K562 (cell line): ENCODE measurements around the gene SPINK4. TPM values are rescaled to one million over a fixed set of nuclear protein-coding genes. Genes with fewer than 3 reads are reported as not detected.

Experiments
- ATAC-seq: fragments of 200-7000 bp; cut with Tn5 transposase; 3 replicates; pipeline ENCODE4 v1.9.1; 2020; ENCODE audit warnings: moderate library complexity
- BruUV-seq: library from RNA; stranded (reverse); fragments of 400-500 nt; replicated peaks from 2 replicates; lab custom pipeline; 2021; lab: Mats Ljungman, UMichigan
- CTCF ChIA-PET: fragments of 300-600 bp; formaldehyde crosslinking; extraction: SDS; loops from one replicate; lab custom pipeline; 2021; ENCODE audit warnings: low intra/inter-chr PET ratio; lab: Yijun Ruan, JAX
- POLR2A ChIA-PET: fragments of 300-600, 350-650 bp; sonication (Branson Sonifier 250); formaldehyde crosslinking; extraction: SDS; loops from one replicate; lab custom pipeline; 2021; ENCODE audit warnings: antibody characterized with exemption, inconsistent platforms; lab: Yijun Ruan, JAX
- DNase-seq, 4 experiments: peaks; one replicate each; pipeline versions ENCODE4 v3.0.0 to v3.0.0-alpha.2; 2011 to 2018; ENCODE audit warnings: low spot score in 3 of 4, mixed read lengths in 3 of 4; ENCODE audit errors: extremely low read depth in 1 of 4
- FAIRE-seq: peaks from 2 replicates; lab custom pipeline; 2011; peaks lifted over from hg19 to GRCh38; lab: Jason Lieb, UNC
- H2AFZ ChIP-seq: 2 replicates; pipeline ENCODE4 v1.6.0; 2011; ENCODE audit warnings: low read depth, low read length, control low read depth, inconsistent platforms
- H3K27ac ChIP-seq: fragments of 200-600 bp; 3 replicates; pipeline ENCODE4 v1.8.0; 2011; ENCODE audit warnings: low read depth, mild to moderate bottlenecking, control low read depth, inconsistent platforms, low read length, moderate library complexity, mixed read lengths; ENCODE audit errors: extremely low read depth
- H3K27me3 ChIP-seq, 2 experiments: fragments of 300-600 bp in 1 of 2; 2 replicates in 1 of 2; 3 replicates in 1 of 2; pipeline versions ENCODE4 v1.6.0 to v1.8.0; 2011; ENCODE audit warnings: inconsistent platforms in 2 of 2, low read length in 2 of 2, mild to moderate bottlenecking in 1 of 2, mixed read lengths in 1 of 2, moderate library complexity in 1 of 2; ENCODE audit not compliant: control insufficient read depth in 2 of 2, insufficient read depth in 2 of 2
- H3K36me3 ChIP-seq: fragments of 300-600 bp; 3 replicates; pipeline ENCODE4 v1.8.0; 2011; ENCODE audit warnings: mild to moderate bottlenecking, low read length, inconsistent platforms; ENCODE audit not compliant: control insufficient read depth, insufficient read depth
- H3K4me1 ChIP-seq, 2 experiments: fragments of 200-600 bp in 1 of 2; replicated peaks in 1 of 2; 2 replicates in 1 of 2; 3 replicates in 1 of 2; pipeline versions ENCODE4 v1.5.1 to v1.8.0; 2011; ENCODE audit warnings: inconsistent platforms in 2 of 2, low read length in 2 of 2, mild to moderate bottlenecking in 1 of 2, mixed read lengths in 1 of 2, moderate library complexity in 1 of 2; ENCODE audit not compliant: control insufficient read depth in 2 of 2, insufficient read depth in 2 of 2
- H3K4me2 ChIP-seq: 2 replicates; pipeline ENCODE4 v1.6.1; 2011; ENCODE audit warnings: low read length, control low read depth, inconsistent platforms, mixed read lengths; ENCODE audit not compliant: insufficient read depth
- H3K4me3 ChIP-seq: fragments of 200-600 bp; sonication (generic), shearing (Covaris generic); 2 replicates; pipeline ENCODE4 v1.5.1; 2016; ENCODE audit warnings: control low read depth, inconsistent platforms
- H3K79me2 ChIP-seq: fragments of 200-600 bp; 3 replicates; pipeline ENCODE4 v1.8.0; 2011; ENCODE audit warnings: low read length, inconsistent platforms; ENCODE audit not compliant: control insufficient read depth, insufficient read depth
- H3K9ac ChIP-seq, 2 experiments: 2 replicates each; pipeline versions ENCODE4 v1.6.0 to v1.6.1; 2011; ENCODE audit warnings: low read depth in 2 of 2, low read length in 2 of 2, control low read depth in 1 of 2, inconsistent platforms in 1 of 2, mild to moderate bottlenecking in 1 of 2, mixed read lengths in 1 of 2; ENCODE audit not compliant: insufficient read depth in 1 of 2
- H3K9me1 ChIP-seq: one replicate; pipeline ENCODE4 v1.6.0; 2011; ENCODE audit warnings: inconsistent platforms, mild to moderate bottlenecking, low read length, moderate library complexity; ENCODE audit not compliant: control insufficient read depth, insufficient read depth
- H3K9me3 ChIP-seq: replicated peaks from 2 replicates; pipeline ENCODE4 v1.5.1; 2011; ENCODE audit warnings: low read depth, low read length, inconsistent platforms; ENCODE audit not compliant: control insufficient read depth, insufficient read depth
- H4K20me1 ChIP-seq: replicated peaks from 2 replicates; pipeline ENCODE4 v1.6.1; 2011; ENCODE audit warnings: low read length, inconsistent platforms, mixed read lengths; ENCODE audit not compliant: control insufficient read depth, insufficient read depth
- CHAMP1 ChIP-seq: fragments of 450-650 bp; IDR thresholded peaks from 2 replicates; pipeline ENCODE4 v1.6.1; 2016; ENCODE audit warnings: mild to moderate bottlenecking
- E2F6 ChIP-seq, 2 experiments: IDR thresholded peaks; 2 replicates each; pipeline ENCODE4 v1.6.1; 2011; ENCODE audit warnings: borderline replicate concordance in 1 of 2, control low read depth in 1 of 2, low read depth in 1 of 2, low read length in 1 of 2, mild to moderate bottlenecking in 1 of 2, mixed read lengths in 1 of 2, moderate library complexity in 1 of 2; ENCODE audit not compliant: insufficient read depth in 1 of 2, insufficient read length in 1 of 2, poor library complexity in 1 of 2, severe bottlenecking in 1 of 2; ENCODE audit errors: extremely low read depth in 1 of 2
- MBD2 ChIP-seq: sonication (generic); IDR thresholded peaks from 2 replicates; pipeline ENCODE4 v1.6.1; 2016; ENCODE audit warnings: low read depth, borderline replicate concordance
- MYBL2 ChIP-seq, 2 experiments: fragments of 450-650 bp in 1 of 2; sonication (generic) in 1 of 2; formaldehyde crosslinking in 1 of 2; IDR thresholded peaks; 2 replicates each; pipeline versions ENCODE4 v1.6.1 to v1.8.1; 2017 to 2022; ENCODE audit warnings: borderline replicate concordance in 1 of 2, inconsistent platforms in 1 of 2, low read depth in 1 of 2, mild to moderate bottlenecking in 1 of 2, missing genetic modification reagents in 1 of 2, moderate library complexity in 1 of 2
- NR2C1 ChIP-seq, 2 experiments: fragments of 450-650 bp; IDR thresholded peaks; 2 replicates each; pipeline ENCODE4 v1.6.1; 2017; ENCODE audit warnings: mild to moderate bottlenecking in 2 of 2, antibody characterized with exemption in 1 of 2, inconsistent platforms in 1 of 2, missing compliant biosample characterization in 1 of 2, missing genetic modification characterization in 1 of 2
- RBM14 ChIP-seq: fragments of 200-400 bp; formaldehyde crosslinking; IDR thresholded peaks from 2 replicates; pipeline ENCODE4 v1.6.1; 2018; ENCODE audit warnings: low read depth, mild to moderate bottlenecking, low read length, moderate library complexity, borderline replicate concordance; ENCODE audit not compliant: insufficient read depth
- SUPT5H ChIP-seq: fragments of 450-650 bp; IDR thresholded peaks from 2 replicates; pipeline ENCODE4 v1.6.1; 2016
- ZNF699 ChIP-seq: fragments of 250-450 bp; sonication (Bioruptor Pico); IDR thresholded peaks from 2 replicates; pipeline ENCODE4 v1.8.0; 2021; ENCODE audit warnings: mild to moderate bottlenecking, moderate library complexity; ENCODE audit not compliant: insufficient replicate concordance
- WGBS: fragments of 100-300 bp; shearing (Covaris generic); methylation state at CpG from one replicate; pipeline ENCODE4 v1.1.6; 2016; ENCODE audit warnings: low coverage, mixed read lengths; ENCODE audit not compliant: insufficient coverage; ENCODE audit errors: missing lambda C conversion rate; 5-methylcytosine and 5-hydroxymethylcytosine counted together
- in situ Hi-C: fragments of 300-500 bp; cut with MboI; formaldehyde crosslinking; loops from 4 replicates; pipeline ENCODE4 v1.15.0; 2018; ENCODE audit warnings: inconsistent platforms, mixed read lengths
- intact Hi-C: fragments of 100-400 bp; cut with micrococcal nuclease; formaldehyde crosslinking; loops from 2 replicates; pipeline ENCODE4 v1.14.2; 2022
- polyA plus RNA-seq, 8 experiments: library from polyadenylated mRNA; depleted of rRNA in 4 of 8; stranded (reverse) in 5 of 8; unstranded in 3 of 8; fragments of >200 nt; fragmentation: Nextera tagmentation in 2 of 8; fragmentation: Illumina TruSeq in 1 of 8; extraction: Ambion mirVana in 2 of 8; extraction: Trizol in 1 of 8; gene quantifications; 2 replicates each; pipeline versions ENCODE4 v1.2.1 to v1.2.3, GENCODE V29; 2011 to 2014; ENCODE audit warnings: inconsistent platforms in 1 of 8, missing spikeins in 1 of 8
- total RNA-seq, 7 experiments: library from RNA; depleted of rRNA in 6 of 7; stranded (reverse); fragments of >200 nt in 6 of 7; fragmentation: Illumina TruSeq in 2 of 7; extraction: Trizol in 2 of 7; gene quantifications; 2 replicates each; pipeline versions ENCODE4 v1.2.1 to v1.2.3, GENCODE V29; 2011 to 2021; ENCODE audit warnings: low replicate concordance in 1 of 7
- TF ChIP-seq, protein P1 (sequence below): fragments of 250-450 bp; sonication (Bioruptor Pico); IDR thresholded peaks from 2 replicates; pipeline ENCODE4 v1.5.1; 2021; ENCODE audit warnings: mild to moderate bottlenecking
- TF ChIP-seq, protein P2 (sequence below): fragments of 250-450 bp; sonication (Bioruptor Pico); IDR thresholded peaks from 2 replicates; pipeline ENCODE4 v1.4.0; 2020; ENCODE audit warnings: borderline replicate concordance

The SPINK4 gene
- total and polyA plus RNA-seq, 9 of the 15 experiments (the other 6 are each of a cell fraction or from before 2014, with no cell fraction given) = 0.74 to 5.5 (median 2.1) TPM; not detected in 2

GRCh38 chr9:33227741-33228140 lies 12.2 kb upstream of the SPINK4 start:
- Histone ChIP-seq H3K9ac (no peak overlapping the region), H4K20me1 (no peaks in the 10 kb centered on the region), H2AFZ (no peak overlapping the region), H3K27ac (no peak overlapping the region), H3K36me3 (no peaks in the 10 kb centered on the region), H3K9me1 (no peaks in the 10 kb centered on the region), H3K4me3 (no peak overlapping the region), H3K4me1 (peaks cover 0 to 4% of the 10 kb centered on the region in 2 experiments; a peak in 2 of 5 replicates), H3K4me2 (no peak overlapping the region), H3K9me3 (no peaks in the 10 kb centered on the region), H3K79me2 (no peaks in the 10 kb centered on the region), H3K27me3 (no peaks in the 10 kb centered on the region)
- ChIA-PET POLR2A (interaction anchor here (0.6 kb wide), 1 partner anchor 160 kb away, joined by 3 read pairs; no protein-coding TSS in a partner anchor), CTCF (no interaction called here)
- DNase-seq (no peak), ATAC-seq (no peak), FAIRE-seq (no peak)
- BruUV-seq = no TSS peak
- 23% methylated on average over 6 of the region's 8 CpGs for WGBS
- in situ Hi-C loops (loop anchor here (5.0 to 25.0 kb wide), 3 partner anchors 145 to 840 kb away; partner anchors contain the start of genes ACO1, NDUFB6, SMIM27 and TOPORS), intact Hi-C loops (loop anchor here (10.0 kb wide), 1 partner anchor 233 kb away; no protein-coding TSS in a partner anchor)
- TF ChIP-seq, protein P1, sequence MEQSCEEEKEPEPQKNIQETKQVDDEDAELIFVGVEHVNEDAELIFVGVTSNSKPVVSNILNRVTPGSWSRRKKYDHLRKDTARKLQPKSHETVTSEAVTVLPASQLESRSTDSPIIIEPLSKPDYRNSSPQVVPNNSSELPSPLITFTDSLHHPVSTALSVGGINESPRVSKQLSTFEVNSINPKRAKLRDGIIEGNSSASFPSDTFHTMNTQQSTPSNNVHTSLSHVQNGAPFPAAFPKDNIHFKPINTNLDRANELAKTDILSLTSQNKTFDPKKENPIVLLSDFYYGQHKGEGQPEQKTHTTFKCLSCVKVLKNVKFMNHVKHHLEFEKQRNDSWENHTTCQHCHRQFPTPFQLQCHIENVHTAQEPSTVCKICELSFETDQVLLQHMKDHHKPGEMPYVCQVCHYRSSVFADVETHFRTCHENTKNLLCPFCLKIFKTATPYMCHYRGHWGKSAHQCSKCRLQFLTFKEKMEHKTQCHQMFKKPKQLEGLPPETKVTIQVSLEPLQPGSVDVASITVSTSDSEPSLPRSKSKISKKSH (CRISPR knock-in tag) = no peak
- no peak for TF ChIP-seq CHAMP1
- no peak for TF ChIP-seq MYBL2 (IDR thresholded peaks at IDR 0.05; ENCODE audit: low read depth)
- no peak for TF ChIP-seq MYBL2 (CRISPR knock-in tag; IDR thresholded peaks at IDR 0.05; ENCODE audit: borderline replicate concordance)
- TF ChIP-seq SUPT5H = no peak
- TF ChIP-seq, protein P2, sequence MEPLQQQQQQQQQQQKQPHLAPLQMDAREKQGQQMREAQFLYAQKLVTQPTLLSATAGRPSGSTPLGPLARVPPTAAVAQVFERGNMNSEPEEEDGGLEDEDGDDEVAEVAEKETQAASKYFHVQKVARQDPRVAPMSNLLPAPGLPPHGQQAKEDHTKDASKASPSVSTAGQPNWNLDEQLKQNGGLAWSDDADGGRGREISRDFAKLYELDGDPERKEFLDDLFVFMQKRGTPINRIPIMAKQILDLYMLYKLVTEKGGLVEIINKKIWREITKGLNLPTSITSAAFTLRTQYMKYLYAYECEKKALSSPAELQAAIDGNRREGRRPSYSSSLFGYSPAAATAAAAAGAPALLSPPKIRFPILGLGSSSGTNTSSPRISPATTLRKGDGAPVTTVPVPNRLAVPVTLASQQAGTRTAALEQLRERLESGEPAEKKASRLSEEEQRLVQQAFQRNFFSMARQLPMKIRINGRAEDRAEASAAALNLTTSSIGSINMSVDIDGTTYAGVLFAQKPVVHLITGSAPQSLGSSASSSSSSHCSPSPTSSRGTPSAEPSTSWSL = no peak
- TF ChIP-seq NR2C1 (IDR thresholded peaks at IDR 0.05) = no peak
- no peak for TF ChIP-seq NR2C1 (tag; IDR thresholded peaks at IDR 0.05)
- no peak for TF ChIP-seq RBM14
- TF ChIP-seq MBD2 = no peak
- no peak for TF ChIP-seq E2F6 (IDR thresholded peaks at IDR 0.05; ENCODE audit: borderline replicate concordance in 1 of 2, extremely low read depth in 1 of 2, insufficient read depth in 1 of 2, insufficient read length in 1 of 2, low read depth in 1 of 2, low read length in 1 of 2, poor library complexity in 1 of 2, severe bottlenecking in 1 of 2)
- TF ChIP-seq ZNF699 (CRISPR knock-in tag) = no peak
